Epithelial cell of esophagus (primary cell): ENCODE data around the gene CKAP2.

Experiments used
- DNase-seq: peaks from one replicate; pipeline ENCODE4 v3.0.0; 2010; ENCODE audit warnings: low read depth
- H3K4me3 ChIP-seq: 2 replicates; pipeline ENCODE4 v1.5.1; 2011; ENCODE audit warnings: mild to moderate bottlenecking, low read length, control low read depth
- TF ChIP-seq, protein P1 (sequence below): IDR thresholded peaks from 2 replicates; pipeline ENCODE4 v1.5.1; 2011; ENCODE audit warnings: low read depth, mild to moderate bottlenecking, low read length, control low read depth, inconsistent platforms; ENCODE audit not compliant: insufficient read depth; ENCODE audit errors: missing control alignments

The CKAP2 gene

DNA sequence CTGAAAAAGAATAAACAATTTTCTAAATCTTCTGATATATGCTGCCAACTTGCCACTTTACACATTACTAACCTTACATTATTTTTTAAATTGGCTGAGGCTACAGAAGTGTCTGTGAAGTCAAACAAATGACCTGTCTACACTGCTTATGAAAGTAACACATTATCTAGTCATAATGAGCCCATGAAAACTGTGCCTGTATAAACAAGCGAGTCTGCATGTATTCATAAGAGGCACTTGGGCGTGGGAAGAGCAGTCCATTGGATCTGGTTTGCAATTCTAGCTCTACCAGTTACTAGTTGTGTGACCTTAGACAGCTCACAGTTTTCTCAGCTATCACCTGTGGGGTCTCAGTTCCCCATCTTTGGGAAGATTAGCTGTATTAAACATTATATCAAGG, 7.9 kb upstream of the CKAP2 start:
- H3K4me3 ChIP-seq: no peak overlapping the region
- DNase-seq: peak; percentile 81
- TF ChIP-seq, protein P1, sequence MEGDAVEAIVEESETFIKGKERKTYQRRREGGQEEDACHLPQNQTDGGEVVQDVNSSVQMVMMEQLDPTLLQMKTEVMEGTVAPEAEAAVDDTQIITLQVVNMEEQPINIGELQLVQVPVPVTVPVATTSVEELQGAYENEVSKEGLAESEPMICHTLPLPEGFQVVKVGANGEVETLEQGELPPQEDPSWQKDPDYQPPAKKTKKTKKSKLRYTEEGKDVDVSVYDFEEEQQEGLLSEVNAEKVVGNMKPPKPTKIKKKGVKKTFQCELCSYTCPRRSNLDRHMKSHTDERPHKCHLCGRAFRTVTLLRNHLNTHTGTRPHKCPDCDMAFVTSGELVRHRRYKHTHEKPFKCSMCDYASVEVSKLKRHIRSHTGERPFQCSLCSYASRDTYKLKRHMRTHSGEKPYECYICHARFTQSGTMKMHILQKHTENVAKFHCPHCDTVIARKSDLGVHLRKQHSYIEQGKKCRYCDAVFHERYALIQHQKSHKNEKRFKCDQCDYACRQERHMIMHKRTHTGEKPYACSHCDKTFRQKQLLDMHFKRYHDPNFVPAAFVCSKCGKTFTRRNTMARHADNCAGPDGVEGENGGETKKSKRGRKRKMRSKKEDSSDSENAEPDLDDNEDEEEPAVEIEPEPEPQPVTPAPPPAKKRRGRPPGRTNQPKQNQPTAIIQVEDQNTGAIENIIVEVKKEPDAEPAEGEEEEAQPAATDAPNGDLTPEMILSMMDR: no peak

DNA sequence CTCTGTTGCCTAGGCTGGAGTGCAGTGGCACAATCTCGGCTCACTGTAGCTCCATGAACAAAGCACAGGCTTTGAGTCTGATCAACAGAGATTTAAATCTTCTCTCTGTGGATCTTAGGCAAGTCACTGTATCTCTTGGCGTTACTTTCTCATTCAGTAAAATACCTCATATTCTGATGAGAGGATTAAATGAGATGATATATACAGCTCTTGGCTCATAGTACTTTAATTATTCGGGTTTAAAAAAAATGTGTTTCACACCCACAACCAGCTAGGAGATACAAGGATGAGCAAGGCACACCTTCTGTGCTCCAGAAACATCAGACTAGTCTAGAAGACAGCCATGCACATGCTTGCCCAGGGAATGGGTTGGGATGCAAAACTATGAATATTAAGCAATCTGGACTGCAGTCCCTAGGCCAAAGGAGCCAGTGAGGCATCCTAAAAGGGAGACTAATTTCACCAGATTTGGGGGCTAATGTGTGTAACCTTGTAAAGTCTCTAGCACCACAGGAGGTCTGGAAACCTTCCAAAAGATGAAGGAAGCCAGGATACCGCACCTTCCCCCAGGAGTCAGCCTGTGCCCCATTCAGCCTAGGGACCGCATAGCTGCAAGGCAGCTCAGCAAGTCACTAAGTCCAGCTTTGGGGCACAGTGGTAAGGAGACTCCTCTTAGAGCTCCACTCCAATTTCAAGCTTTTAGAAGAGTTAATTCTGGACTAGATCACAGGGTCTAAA, 7.3 kb upstream of the CKAP2 start:
- DNase-seq: peak; percentile 59
- peak overlapping the region; percentile 14 for H3K4me3 ChIP-seq
- TF ChIP-seq, protein P1: no peak

DNA sequence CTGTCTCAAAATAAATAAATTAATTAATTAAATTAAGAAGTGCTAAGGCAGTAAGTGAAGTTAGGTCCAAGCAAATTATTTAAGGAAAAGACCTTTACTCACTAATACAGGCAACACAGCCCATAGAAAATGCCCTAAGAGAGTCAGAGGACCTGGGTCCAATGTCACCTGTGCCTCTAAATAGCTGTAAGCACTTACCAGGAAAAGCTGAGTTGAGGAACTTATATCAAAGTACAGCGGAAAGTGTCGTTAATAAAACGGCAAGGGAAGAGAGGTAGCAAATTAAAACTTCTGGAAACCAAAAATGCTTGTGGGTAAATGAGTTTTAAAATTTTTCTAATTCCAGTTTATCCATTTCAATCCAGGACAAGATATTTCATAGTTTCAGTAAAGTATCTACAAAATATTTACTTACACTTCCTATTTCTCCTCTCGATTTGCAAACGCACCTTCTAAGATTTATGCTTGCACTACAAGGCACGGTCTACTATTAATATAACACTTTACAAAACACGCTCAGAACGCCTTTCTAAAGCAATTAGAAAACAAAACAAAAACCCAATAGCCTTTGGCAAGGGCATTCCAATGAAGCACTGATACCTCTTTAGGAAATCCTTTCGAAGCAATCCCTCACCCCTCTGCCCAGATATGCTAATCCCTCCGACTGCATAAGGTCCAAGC, 5.8 kb upstream of the CKAP2 start:
- H3K4me3 ChIP-seq: peak overlapping the region; percentile 85
- TF ChIP-seq, protein P1: no peak
- DNase-seq: no peak

DNA sequence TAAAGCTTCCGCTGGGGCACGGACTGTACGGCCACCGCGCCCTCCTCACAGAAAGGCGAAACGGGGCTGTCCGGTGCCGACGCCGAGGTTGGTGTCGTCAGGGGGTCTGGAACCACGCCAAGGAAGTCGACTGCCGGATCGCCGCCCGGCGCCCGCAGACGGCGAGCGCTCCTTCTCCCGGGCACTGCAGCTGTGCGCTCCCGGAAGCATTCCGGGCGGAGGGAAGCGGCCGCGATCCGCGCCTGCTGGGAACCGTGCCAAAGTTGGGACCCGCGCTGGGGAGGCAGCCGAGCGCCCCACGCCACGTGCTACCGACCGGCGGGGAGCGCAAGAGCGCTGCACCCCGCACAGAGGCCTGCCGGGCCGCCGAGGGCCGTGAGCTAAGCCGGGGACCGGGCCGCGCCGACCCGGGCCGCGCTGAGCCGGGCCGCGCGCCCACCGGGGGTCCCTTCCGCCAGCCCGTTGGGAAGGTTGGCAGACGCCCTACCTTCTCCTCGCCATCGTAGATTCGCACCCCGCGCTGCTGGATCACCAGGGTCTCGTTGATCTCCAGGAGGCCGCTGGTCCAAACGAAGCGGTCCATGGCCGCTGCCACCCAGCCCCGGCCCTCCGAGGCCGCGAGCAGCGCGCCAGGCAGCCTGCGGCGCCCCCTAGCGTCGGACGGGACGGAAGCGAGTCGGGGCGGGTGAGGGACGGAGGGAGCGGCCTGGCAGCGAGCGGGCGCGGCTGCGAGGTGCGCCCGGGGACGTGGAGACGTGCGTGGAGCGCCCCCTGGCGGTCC, 5.1 kb upstream of the CKAP2 start, which contains the start of gene VPS36:
VPS36 (minus strand) TSS at position 623 of the 781 bp plus-strand sequence; CDS start at position 583, 40 bp downstream.
- peak; percentile 96 for DNase-seq
- TF ChIP-seq, protein P1: no peak
- H3K4me3 ChIP-seq: peak within 1 kb of the TSS; percentile 85

DNA sequence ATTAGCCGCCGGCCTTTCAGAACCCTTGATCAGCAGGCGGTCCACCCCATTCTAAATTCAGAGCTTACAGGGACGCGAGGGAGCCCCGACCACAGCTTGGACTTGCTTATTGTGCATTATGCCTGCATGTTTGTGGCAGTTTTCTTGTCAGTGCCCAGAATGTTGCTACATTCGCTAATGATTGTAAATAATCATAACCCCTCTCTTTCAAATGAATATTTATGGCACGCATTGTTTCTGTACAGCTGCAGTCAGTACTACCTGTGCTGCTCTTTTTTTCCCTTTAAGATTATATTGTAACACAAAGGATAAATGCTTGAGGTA, 4.5 kb upstream of the CKAP2 start:
- no peak overlapping the region for H3K4me3 ChIP-seq
- no peak for DNase-seq
- TF ChIP-seq, protein P1: peak; percentile 71

DNA sequence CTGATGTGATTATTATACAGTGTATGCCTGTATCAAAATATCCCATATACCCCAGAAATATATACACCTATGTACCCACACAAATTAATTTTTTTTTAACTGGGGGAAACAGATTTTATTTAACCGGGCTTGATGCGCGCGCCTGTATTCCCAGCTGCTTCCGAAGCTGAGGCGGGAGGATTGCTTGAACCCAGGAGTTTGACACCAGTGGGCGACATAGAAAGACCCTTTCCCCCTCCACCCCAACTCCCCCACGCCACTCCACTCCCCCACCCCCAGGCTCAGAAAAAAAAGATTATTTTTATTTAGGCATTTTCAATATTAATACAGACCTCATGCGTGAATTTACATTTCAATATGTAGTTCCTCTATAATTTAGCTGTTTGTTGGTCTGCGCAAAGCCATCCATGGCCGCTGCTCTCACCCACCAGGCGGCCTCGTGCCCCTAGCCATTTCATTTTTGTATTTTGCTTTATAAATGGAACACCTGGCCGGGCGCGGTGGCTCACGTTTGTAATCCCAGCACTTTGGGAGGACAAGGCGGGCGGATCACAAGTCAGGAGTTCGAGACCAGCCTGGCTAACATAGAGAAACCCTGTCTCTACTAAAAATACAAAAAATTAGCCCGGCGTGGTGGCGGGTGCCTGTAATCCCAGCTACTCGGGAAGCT, 4.0 kb upstream of the CKAP2 start:
- no peak for DNase-seq
- TF ChIP-seq, protein P1: no peak
- H3K4me3 ChIP-seq: no peak overlapping the region
